Heart left ventricle (tissue), 13 donors: ENCODE results near the gene STRIP1.

ENCODE experiments used
- CTCF ChIP-seq, 12 donors: fragments of 200-600 bp; sonication (generic) in 4 of 12; IDR thresholded peaks; one replicate each; pipeline versions ENCODE4 v1.5.0 to v1.8.0; 2018 to 2022; ENCODE audit warnings: antibody characterized with exemption in 12 of 12, mild to moderate bottlenecking in 5 of 12
- POLR2A ChIP-seq, 2 donors: fragments of 450-650 bp; IDR thresholded peaks; one replicate each; pipeline ENCODE4 v1.6.1; 2017; ENCODE audit warnings: antibody characterized with exemption in 2 of 2, mild to moderate bottlenecking in 2 of 2, moderate library complexity in 2 of 2
- donor health status: ischemic (EF 13 %, LVEDD 7.1; RV severe dilation, severe dysfunction).
- donor health status: DM: no; HTN: yes; CAD: no.
- donor health status: DM: no; HTN: no; CAD: no.
- donor health status: ischemic (EF 25% LVEDD 6.9; RV normal size, moderate dysfunction).
- donor health status: ischemic (EF 25% LVEDD 5.7; RV mildly dilated, moderate dysfunction).
- donor health status: ischemic (EF 35%, LVEDD 5.7; RV mildly dilated, moderate dysfunction).
- donor health status: nonischemic (EF 11% LVEDD 7.7; RV severe dilation, severe dysfunction).
- donor health status: DM: yes; HTN: yes; CAD: no.
- donor health status: PGD.
- donor health status: ischemic (EF 29% LVEDD 5.4; RV normal size, mild dysfunction).
- donor health status: nonischemic (EF 23%, LVEDD 6.1; RV moderate dilation, normal function).

GRCh38 chr1:109995536-109995935 is 38.9 kb upstream of the STRIP1 start:
- TF ChIP-seq CTCF (IDR thresholded peaks at IDR 0.05) (no peak), POLR2A (IDR thresholded peaks at IDR 0.05) (no peak)
